Measurements from ENCODE around the gene ACAN.
A peak's percentile ranks its signal among the peaks of the same experiment; 100 is the strongest.
"Not testable (repeated sequence)": the region's sequence is repeated elsewhere in the genome, so short reads cannot be mapped to it uniquely, and the experiment has no call there.

The ACAN gene

GRCh38 chr15:88902846-88903245, 99.6 kb downstream of the ACAN start:
- no peak for DNase-seq (ENCODE audit: low spot score)

- no peak for DNase-seq (ENCODE audit: low spot score)
Observed at GRCh38 chr15:88904257-88904623, 101.0 kb downstream of the ACAN start.

- peak; percentile 85 for DNase-seq (ENCODE audit: low spot score)
Observed at GRCh38 chr15:88904624-88905327, 101.5 kb downstream of the ACAN start.

GRCh38 chr15:88905576-88905975, 102.3 kb downstream of the ACAN start:
- DNase-seq (ENCODE audit: low spot score) = no peak

GRCh38 chr15:88906130-88906529, 102.9 kb downstream of the ACAN start:
- no peak for DNase-seq (ENCODE audit: low spot score)

GRCh38 chr15:88906551-88906950, 103.3 kb downstream of the ACAN start:
- no peak for DNase-seq (ENCODE audit: low spot score)

GRCh38 chr15:88907111-88907510, 103.9 kb downstream of the ACAN start:
- DNase-seq (ENCODE audit: low spot score) = no peak

GRCh38 chr15:88908123-88908522, 104.9 kb downstream of the ACAN start:
- no peak for DNase-seq (ENCODE audit: low spot score)

- DNase-seq (ENCODE audit: low spot score) = no peak
Observed at GRCh38 chr15:88908697-88909621, 105.7 kb downstream of the ACAN start.

GRCh38 chr15:88909956-88910831, 107.0 kb downstream of the ACAN start:
- DNase-seq (ENCODE audit: low spot score) = no peak

- peak; percentile 2 for DNase-seq (ENCODE audit: low spot score)
Observed at GRCh38 chr15:88911766-88912118, 108.5 kb downstream of the ACAN start.

GRCh38 chr15:88912500-88912921, 109.3 kb downstream of the ACAN start:
- no peak for DNase-seq (ENCODE audit: low spot score)

- peak; percentile 81 for DNase-seq (ENCODE audit: low spot score)
Observed at GRCh38 chr15:88913017-88913849, 110.0 kb downstream of the ACAN start, which contains the start of gene MFGE8. Gene MFGE8 (minus strand): TSS chr15:88913379. CDS start chr15:88913319, 60 bp downstream.

- no peak for DNase-seq (ENCODE audit: low spot score)
Observed at GRCh38 chr15:88913850-88914169, 110.6 kb downstream of the ACAN start.

- DNase-seq (ENCODE audit: low spot score) = no peak
Observed at GRCh38 chr15:88915354-88915753, 112.1 kb downstream of the ACAN start.

GRCh38 chr15:88917760-88918159, 114.5 kb downstream of the ACAN start:
- DNase-seq (ENCODE audit: low spot score) = no peak

- DNase-seq (ENCODE audit: low spot score) = peak; percentile 94
Observed at GRCh38 chr15:88918738-88919137, 115.5 kb downstream of the ACAN start.

GRCh38 chr15:88920186-88920891, 117.1 kb downstream of the ACAN start:
- no peak for DNase-seq (ENCODE audit: low spot score)

- DNase-seq (ENCODE audit: low spot score) = not testable (repeated sequence)
Observed at GRCh38 chr15:88920892-88921435, 117.7 kb downstream of the ACAN start.
